ENCODE data around the gene STAM. TPM values are rescaled to one million over a fixed set of nuclear protein-coding genes. Genes with fewer than 3 reads are reported as not detected.
A peak's percentile ranks its signal among the peaks of the same experiment; 100 is the strongest.

STAM gene
- total and polyA plus RNA-seq, 9 of the 15 experiments (the other 6 are each of a cell fraction or from before 2014, with no cell fraction given) = 13.8 to 33.5 (median 26.4) TPM

- TF ChIP-seq PCBP2 (IDR thresholded peaks at IDR 0.05; ENCODE audit: low read depth, low read length, poor library complexity, severe bottlenecking) = no peak
- TF ChIP-seq TBP (optimal IDR thresholded peaks at IDR 0.05; ENCODE audit: low read depth, low read length) = no peak
- TF ChIP-seq ZNF717 (CRISPR knock-in tag; IDR thresholded peaks at IDR 0.05) = no peak
- TF ChIP-seq ZNF584 (CRISPR knock-in tag; IDR thresholded peaks at IDR 0.05; ENCODE audit: low read depth) = no peak
- no peak for TF ChIP-seq CC2D1A (IDR thresholded peaks at IDR 0.05)
- no peak for TF ChIP-seq YY1 (IDR thresholded peaks at IDR 0.05; ENCODE audit: borderline replicate concordance in 1 of 3, control insufficient read depth in 1 of 3, extremely low read depth in 1 of 3, insufficient read depth in 3 of 3, insufficient read length in 1 of 3, insufficient replicate concordance in 2 of 3, low read depth in 1 of 3, low read length in 2 of 3)
- TF ChIP-seq ZNF431 (CRISPR knock-in tag; IDR thresholded peaks at IDR 0.05) = no peak
- no peak for TF ChIP-seq STAT6 (CRISPR knock-in tag; IDR thresholded peaks at IDR 0.05)
- TF ChIP-seq PBX2 (CRISPR knock-in tag; IDR thresholded peaks at IDR 0.05; ENCODE audit: low read depth) = no peak
- TF ChIP-seq PBX2 (tag; conservative IDR thresholded peaks at IDR 0.05; ENCODE audit: low read depth) = no peak
- TF ChIP-seq KDM1A (IDR thresholded peaks at IDR 0.05) = peak; percentile 73
- TF ChIP-seq ATF3 (IDR thresholded peaks at IDR 0.05) = peak; percentile 72
- TF ChIP-seq ATF3 (CRISPR knock-in tag; conservative IDR thresholded peaks at IDR 0.05) = no peak
- TF ChIP-seq ARID4B (CRISPR knock-in tag; IDR thresholded peaks at IDR 0.05) = no peak
Observed at GRCh38 chr10:17673471-17674061, 29.6 kb downstream of the STAM start (continued).
